Calu3 (cell line): ENCODE measurements around the gene C2CD4B. TPM values are rescaled to one million over a fixed set of nuclear protein-coding genes. Genes with fewer than 3 reads are reported as not detected.

Experiments used
- BruUV-seq: library from RNA; stranded (reverse); fragments of 400-500 nt; replicated peaks from 2 replicates; lab custom pipeline; 2021; lab: Mats Ljungman, UMichigan
- CTCF ChIA-PET: fragments of 300-600 bp; sonication (Branson Sonifier 250); formaldehyde crosslinking; loops from one replicate; lab custom pipeline; 2022; ENCODE audit warnings: antibody characterized with exemption; lab: Charles Lee
- DNase-seq: peaks from one replicate; pipeline ENCODE4 v3.0.0; 2022
- H3K27ac Mint-ChIP-seq: one replicate; pipeline ENCODE4 v1.8.0; 2022; ENCODE audit warnings: mixed read lengths; ENCODE audit not compliant: unreplicated experiment
- H3K27me3 Mint-ChIP-seq: one replicate; pipeline ENCODE4 v1.8.0; 2022; ENCODE audit warnings: mixed read lengths; ENCODE audit not compliant: unreplicated experiment
- H3K36me3 Mint-ChIP-seq: one replicate; pipeline ENCODE4 v1.8.0; 2022; ENCODE audit warnings: mild to moderate bottlenecking, moderate library complexity, mixed read lengths; ENCODE audit not compliant: insufficient read depth, unreplicated experiment
- H3K4me1 Mint-ChIP-seq: one replicate; pipeline ENCODE4 v1.8.0; 2022; ENCODE audit warnings: mild to moderate bottlenecking, low read depth, mixed read lengths; ENCODE audit not compliant: unreplicated experiment
- H3K4me3 Mint-ChIP-seq: one replicate; pipeline ENCODE4 v1.8.0; 2022; ENCODE audit warnings: mild to moderate bottlenecking, low read depth, moderate library complexity, mixed read lengths; ENCODE audit not compliant: unreplicated experiment
- H3K9me3 Mint-ChIP-seq: one replicate; pipeline ENCODE4 v1.8.0; 2022; ENCODE audit warnings: low read depth, mixed read lengths; ENCODE audit not compliant: unreplicated experiment
- intact Hi-C: fragments of 100-400 bp; cut with micrococcal nuclease; formaldehyde crosslinking; loops from one replicate; pipeline ENCODE4 v1.10.0; 2022; ENCODE audit not compliant: unreplicated experiment
- total RNA-seq: library from RNA; stranded (reverse); gene quantifications from 2 replicates; pipeline ENCODE4 v1.2.3, GENCODE V29; 2022
- TF ChIP-seq, protein P1 (sequence below): fragments of 200-600 bp; IDR thresholded peaks from one replicate; pipeline ENCODE4 v1.8.0; 2022; ENCODE audit warnings: antibody characterized with exemption; ENCODE audit not compliant: unreplicated experiment

C2CD4B gene
- total RNA-seq, 1 experiment from 2014 or later = 29.9 TPM

DNA sequence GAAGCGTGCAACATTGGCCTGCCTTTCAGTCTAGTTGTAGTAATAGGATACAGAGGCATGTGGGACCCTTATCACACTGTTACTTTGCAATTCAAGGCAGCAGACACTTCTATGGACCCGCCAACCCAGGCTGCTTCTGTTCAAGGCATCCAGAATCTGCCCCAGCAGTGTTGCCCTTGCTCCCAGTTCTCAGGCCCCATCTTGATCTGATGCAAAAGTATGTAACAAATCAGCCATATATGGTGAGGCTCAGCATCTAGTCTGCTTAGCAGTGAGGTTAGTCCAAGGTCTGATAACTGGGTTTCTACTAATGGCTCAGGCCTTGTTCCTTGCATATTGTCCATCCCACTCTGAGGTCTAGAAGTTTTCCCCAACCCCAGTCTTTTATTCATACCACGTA, 17.9 kb downstream of the C2CD4B start:
- Mint-ChIP-seq H3K27ac (no peak overlapping the region), H3K27me3 (no peaks in the 10 kb centered on the region), H3K4me1 (peaks cover 11% of the 10 kb centered on the region), H3K9me3 (no peaks in the 10 kb centered on the region), H3K4me3 (no peak overlapping the region), H3K36me3 (no peaks in the 10 kb centered on the region)
- BruUV-seq = no TSS peak
- intact Hi-C loops = no loop called here
- DNase-seq = no peak
- TF ChIP-seq, protein P1, sequence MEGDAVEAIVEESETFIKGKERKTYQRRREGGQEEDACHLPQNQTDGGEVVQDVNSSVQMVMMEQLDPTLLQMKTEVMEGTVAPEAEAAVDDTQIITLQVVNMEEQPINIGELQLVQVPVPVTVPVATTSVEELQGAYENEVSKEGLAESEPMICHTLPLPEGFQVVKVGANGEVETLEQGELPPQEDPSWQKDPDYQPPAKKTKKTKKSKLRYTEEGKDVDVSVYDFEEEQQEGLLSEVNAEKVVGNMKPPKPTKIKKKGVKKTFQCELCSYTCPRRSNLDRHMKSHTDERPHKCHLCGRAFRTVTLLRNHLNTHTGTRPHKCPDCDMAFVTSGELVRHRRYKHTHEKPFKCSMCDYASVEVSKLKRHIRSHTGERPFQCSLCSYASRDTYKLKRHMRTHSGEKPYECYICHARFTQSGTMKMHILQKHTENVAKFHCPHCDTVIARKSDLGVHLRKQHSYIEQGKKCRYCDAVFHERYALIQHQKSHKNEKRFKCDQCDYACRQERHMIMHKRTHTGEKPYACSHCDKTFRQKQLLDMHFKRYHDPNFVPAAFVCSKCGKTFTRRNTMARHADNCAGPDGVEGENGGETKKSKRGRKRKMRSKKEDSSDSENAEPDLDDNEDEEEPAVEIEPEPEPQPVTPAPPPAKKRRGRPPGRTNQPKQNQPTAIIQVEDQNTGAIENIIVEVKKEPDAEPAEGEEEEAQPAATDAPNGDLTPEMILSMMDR = no peak
- CTCF ChIA-PET = no interaction called here

DNA sequence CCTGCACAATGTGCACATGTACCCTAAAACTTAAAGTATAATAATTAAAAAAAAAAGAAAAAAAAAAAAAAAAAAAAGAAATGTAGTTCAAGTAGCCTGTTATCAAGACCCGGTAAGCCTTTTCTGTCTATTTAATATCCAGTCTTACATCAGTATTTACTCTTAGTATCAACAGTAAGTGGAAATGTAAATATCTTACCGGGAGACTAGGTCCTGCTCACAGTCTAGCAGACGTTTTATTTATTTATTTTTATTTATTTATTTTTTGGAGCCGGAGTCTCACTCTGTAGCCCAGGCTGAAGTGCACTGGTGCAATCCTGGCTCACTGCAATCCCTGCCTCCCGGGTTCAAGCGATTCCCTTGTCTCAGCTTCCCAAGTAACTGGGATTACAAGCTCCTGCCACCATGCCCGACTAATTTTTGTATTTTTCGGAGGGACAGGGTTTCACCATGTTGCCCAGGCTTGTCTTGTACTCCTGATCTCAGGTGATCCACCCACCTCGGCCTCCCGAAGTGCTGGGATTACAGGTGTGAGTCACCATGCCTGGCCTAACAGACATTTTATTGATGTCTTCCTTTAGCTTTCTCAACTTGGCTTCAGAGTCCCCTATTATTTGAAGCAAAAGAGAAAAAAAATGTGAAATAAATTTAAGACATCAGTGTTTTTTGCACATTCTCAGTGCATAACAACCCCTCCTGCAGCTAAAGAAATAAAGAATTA, 19.9 kb downstream of the C2CD4B start:
- intact Hi-C loops = no loop called here

DNA sequence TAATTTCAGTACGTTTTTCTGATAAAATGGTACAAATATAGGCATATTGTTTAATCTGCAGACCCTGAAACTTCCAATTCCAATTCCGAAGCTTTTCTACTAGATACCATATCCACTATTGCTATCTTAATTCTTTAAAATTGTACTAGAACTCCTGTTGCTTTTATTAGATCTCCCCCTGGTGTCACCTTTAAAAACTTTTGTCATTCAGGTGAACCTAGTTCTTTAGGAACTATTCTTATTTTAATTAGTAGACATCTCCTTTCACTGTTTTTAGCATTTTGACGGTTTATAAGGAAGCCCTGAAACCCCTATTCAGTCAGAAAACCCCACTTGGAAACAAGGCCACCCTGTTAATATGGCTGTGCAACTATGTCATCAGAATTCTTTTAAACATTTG, 22.3 kb downstream of the C2CD4B start:
- intact Hi-C loops = loop anchor here (2.0 to 5.0 kb wide), 2 partner anchors 72 to 270 kb away; no protein-coding TSS in a partner anchor
- Mint-ChIP-seq H3K9me3 (no peaks in the 10 kb centered on the region), H3K4me3 (no peak overlapping the region), H3K4me1 (peaks cover 20% of the 10 kb centered on the region), H3K27ac (no peak overlapping the region), H3K27me3 (no peaks in the 10 kb centered on the region), H3K36me3 (no peaks in the 10 kb centered on the region)
- DNase-seq = no peak
- TF ChIP-seq, protein P1 = peak; percentile 46
- CTCF ChIA-PET = interaction anchor here (0.7 to 1.6 kb wide), 8 partner anchors 16 to 111 kb away, joined by 3 to 10 read pairs (median 4); partner anchors contain the start of genes C2CD4A and VPS13C
- BruUV-seq = no TSS peak

More for the DNA sequence above, 19.9 kb downstream of the C2CD4B start:
- Mint-ChIP-seq H3K4me3 (no peak overlapping the region), H3K4me1 (peaks cover 17% of the 10 kb centered on the region), H3K27me3 (no peaks in the 10 kb centered on the region), H3K36me3 (no peaks in the 10 kb centered on the region), H3K9me3 (no peaks in the 10 kb centered on the region), H3K27ac (no peak overlapping the region)
- CTCF ChIA-PET = interaction anchor here (1.2 to 1.5 kb wide), 4 partner anchors 20 to 109 kb away, joined by 3 to 7 read pairs (median 4); partner anchors contain the start of gene C2CD4A
- BruUV-seq = no TSS peak
- DNase-seq = no peak
- TF ChIP-seq, protein P1 = no peak

DNA sequence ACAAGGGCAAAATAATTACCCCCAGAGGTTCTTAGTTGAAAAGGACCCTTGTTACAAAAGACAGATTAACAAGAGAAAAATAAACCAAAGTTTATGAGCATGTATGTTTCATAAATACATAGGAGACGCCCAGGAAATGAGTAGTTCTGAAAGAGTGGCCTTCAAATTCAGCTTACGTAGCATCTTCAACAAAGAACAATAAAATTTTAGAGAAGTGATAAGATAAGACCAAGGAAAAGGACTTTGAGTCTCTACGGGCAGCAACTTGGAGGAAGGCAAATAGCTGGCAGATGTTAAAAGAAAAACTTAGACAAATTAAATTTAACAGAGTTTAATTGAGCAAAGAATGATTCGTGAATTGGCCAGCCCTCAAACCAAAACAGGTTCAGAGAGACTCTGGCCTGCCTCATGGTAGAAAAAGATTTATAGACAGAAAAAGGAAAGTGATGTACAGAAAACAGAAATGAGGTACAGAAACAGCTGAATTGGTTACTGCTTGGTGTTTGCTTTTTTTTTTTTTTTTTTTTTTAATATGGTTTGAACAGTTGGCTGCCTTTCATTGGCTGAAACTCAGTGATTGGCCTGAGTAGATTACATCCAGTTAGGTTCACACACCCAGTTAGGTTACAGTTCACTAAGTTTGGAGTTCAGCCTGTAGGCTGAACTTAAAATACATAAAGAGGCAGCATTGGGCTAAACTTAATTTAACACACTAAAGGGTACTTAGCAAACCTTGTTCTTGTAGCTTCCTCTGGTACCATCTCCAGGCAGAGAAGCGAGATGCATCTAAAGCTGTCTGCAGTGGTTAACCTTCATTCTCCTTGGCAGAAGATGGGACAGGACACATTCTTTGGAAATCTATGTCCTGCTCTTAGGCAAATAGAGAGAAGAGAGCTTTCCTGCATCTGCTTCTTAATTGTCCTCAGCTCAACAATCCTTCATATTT, 23.2 kb downstream of the C2CD4B start:
- no peaks in the 10 kb centered on the region for H3K9me3 Mint-ChIP-seq
- H3K4me1 Mint-ChIP-seq = peaks cover 28% of the 10 kb centered on the region
- CTCF ChIA-PET = interaction anchor here (0.7 to 1.6 kb wide), 9 partner anchors 15 to 112 kb away, joined by 3 to 10 read pairs (median 4); partner anchors contain the start of genes C2CD4A and VPS13C
- no peak for DNase-seq
- no peak overlapping the region for H3K27ac Mint-ChIP-seq
- TF ChIP-seq, protein P1 = no peak
- intact Hi-C loops = loop anchor here (2.0 to 5.0 kb wide), 2 partner anchors 71 to 270 kb away; no protein-coding TSS in a partner anchor
- no TSS peak for BruUV-seq
- H3K27me3 Mint-ChIP-seq = no peaks in the 10 kb centered on the region
- no peaks in the 10 kb centered on the region for H3K36me3 Mint-ChIP-seq
- no peak overlapping the region for H3K4me3 Mint-ChIP-seq
